HG03135 (cell line): ENCODE measurements around the gene DMTF1.

Experiments used
- ATAC-seq: cut with Tn5 transposase; IDR thresholded peaks from one replicate; pipeline ENCODE4 v1.9.1; 2021; ENCODE audit warnings: mild to moderate bottlenecking, moderate library complexity; ENCODE audit not compliant: unreplicated experiment

Gene DMTF1

GRCh38 chr7:87144173-87144657 lies 8.0 kb upstream of the DMTF1 start:
- peak; percentile 98 for ATAC-seq

GRCh38 chr7:87146740-87147386 lies 5.4 kb upstream of the DMTF1 start:
- ATAC-seq, result no peak

- no peak for ATAC-seq
These were observed 4.8 kb upstream of the DMTF1 start for GRCh38 chr7:87147500-87147899.

GRCh38 chr7:87148332-87148955 lies 3.8 kb upstream of the DMTF1 start:
- no peak for ATAC-seq

GRCh38 chr7:87151002-87151728 lies 1.1 kb upstream of the DMTF1 start:
- no peak for ATAC-seq

GRCh38 chr7:87151729-87152111 lies 533 bp upstream of the DMTF1 start:
- peak; percentile 34 for ATAC-seq

- peak; percentile 14 for ATAC-seq
These were observed 816 bp downstream of the DMTF1 start for GRCh38 chr7:87152897-87153641.

GRCh38 chr7:87154166-87154565 lies 1.9 kb downstream of the DMTF1 start:
- ATAC-seq, result no peak

GRCh38 chr7:87154569-87154968 lies 2.3 kb downstream of the DMTF1 start:
- ATAC-seq, result no peak

GRCh38 chr7:87155788-87156187 lies 3.5 kb downstream of the DMTF1 start:
- no peak for ATAC-seq

GRCh38 chr7:87156709-87157108 lies 4.5 kb downstream of the DMTF1 start:
- ATAC-seq, result no peak

GRCh38 chr7:87159538-87159937 lies 7.3 kb downstream of the DMTF1 start:
- ATAC-seq, result no peak

GRCh38 chr7:87164433-87164832 lies 12.2 kb downstream of the DMTF1 start:
- no peak for ATAC-seq

- no peak for ATAC-seq
These were observed 18.6 kb downstream of the DMTF1 start for GRCh38 chr7:87170828-87171227.

- ATAC-seq, result no peak
These were observed 19.2 kb downstream of the DMTF1 start for GRCh38 chr7:87171282-87171934.

- ATAC-seq, result no peak
These were observed 21.2 kb downstream of the DMTF1 start for GRCh38 chr7:87173471-87173870.

GRCh38 chr7:87178320-87178719 lies 26.1 kb downstream of the DMTF1 start:
- no peak for ATAC-seq

- ATAC-seq, result no peak
These were observed 26.9 kb downstream of the DMTF1 start for GRCh38 chr7:87179180-87179579.

GRCh38 chr7:87187120-87187519 lies 34.9 kb downstream of the DMTF1 start:
- no peak for ATAC-seq

- ATAC-seq, result no peak
These were observed 36.7 kb downstream of the DMTF1 start for GRCh38 chr7:87188930-87189329.

- no peak for ATAC-seq
These were observed 38.5 kb downstream of the DMTF1 start for GRCh38 chr7:87190783-87191182.
